GM12878 (cell line): Measurements from ENCODE around the gene ITGA1. TPM values are rescaled to one million over a fixed set of nuclear protein-coding genes. Genes with fewer than 3 reads are reported as not detected.
"Not testable (repeated sequence)": the region's sequence is repeated elsewhere in the genome, so short reads cannot be mapped to it uniquely, and the experiment has no call there.

Source experiments
- ATAC-seq: fragments of 200-7000 bp; cut with Tn5 transposase; 3 replicates; pipeline ENCODE4 v1.9.1; 2020; ENCODE audit warnings: mild to moderate bottlenecking, moderate library complexity
- BruUV-seq: library from RNA; stranded (reverse); fragments of 400-500 nt; replicated peaks from 2 replicates; lab custom pipeline; 2021; lab: Mats Ljungman, UMichigan
- CTCF ChIA-PET: fragments of 300-600 bp; sonication (Branson Sonifier 250); formaldehyde crosslinking; extraction: SDS; loops from one replicate; lab custom pipeline; 2021; ENCODE audit warnings: inconsistent platforms; lab: Yijun Ruan, JAX
- POLR2A ChIA-PET: fragments of 350-600 bp; formaldehyde crosslinking; extraction: SDS; loops from one replicate; lab custom pipeline; 2021; ENCODE audit warnings: inconsistent platforms; lab: Charles Lee
- RAD21 ChIA-PET: fragments of 300-600 bp; sonication (Branson Sonifier 250); formaldehyde crosslinking; loops from one replicate; lab custom pipeline; 2023; ENCODE audit warnings: antibody characterized with exemption; ENCODE audit not compliant: unreplicated experiment; lab: Charles Lee
- SMC1A ChIA-PET: fragments of 300-600 bp; sonication (Branson Sonifier 250); formaldehyde crosslinking; loops from one replicate; lab custom pipeline; 2023; ENCODE audit not compliant: unreplicated experiment, uncharacterized antibody; lab: Charles Lee
- DNase-seq: peaks from one replicate; pipeline ENCODE4 v3.0.0-alpha.2; 2011; ENCODE audit warnings: low read depth, low spot score
- FAIRE-seq: peaks from 3 replicates; lab custom pipeline; 2011; peaks lifted over from hg19 to GRCh38; lab: Jason Lieb, UNC
- H2AFZ ChIP-seq: 2 replicates; pipeline ENCODE4 v1.6.0; 2011; ENCODE audit warnings: low read depth, low read length, control low read depth; ENCODE audit not compliant: control insufficient read depth
- H3K27ac ChIP-seq: 2 replicates; pipeline ENCODE4 v1.5.1; 2011; ENCODE audit warnings: control low read depth; ENCODE audit not compliant: control insufficient read depth, insufficient read depth
- H3K27me3 ChIP-seq, 2 experiments: replicated peaks in 1 of 2; 2 replicates each; pipeline versions ENCODE4 v1.6.0 to v1.6.1; 2011; ENCODE audit warnings: low read length in 1 of 2; ENCODE audit not compliant: control insufficient read depth in 2 of 2, insufficient read depth in 2 of 2
- H3K36me3 ChIP-seq, 2 experiments: 2 replicates each; pipeline ENCODE4 v1.5.1; 2011; ENCODE audit warnings: low read length in 1 of 2; ENCODE audit not compliant: control insufficient read depth in 2 of 2, insufficient read depth in 2 of 2
- H3K4me1 ChIP-seq: 2 replicates; pipeline ENCODE4 v1.6.1; 2011; ENCODE audit warnings: mild to moderate bottlenecking, low read length, moderate library complexity, mixed read lengths; ENCODE audit not compliant: control insufficient read depth, insufficient read depth
- H3K4me2 ChIP-seq: 2 replicates; pipeline ENCODE4 v1.6.0; 2011; ENCODE audit warnings: control low read depth; ENCODE audit not compliant: control insufficient read depth, insufficient read depth
- H3K4me3 ChIP-seq: fragments of 200-600 bp; sonication (generic); 2 replicates; pipeline ENCODE4 v1.5.1; 2016
- H3K79me2 ChIP-seq: 2 replicates; pipeline ENCODE4 v1.6.0; 2011; ENCODE audit warnings: low read length; ENCODE audit not compliant: control insufficient read depth, insufficient read depth
- H3K9ac ChIP-seq: 2 replicates; pipeline ENCODE4 v1.8.0; 2011; ENCODE audit warnings: low read length, control low read depth, mixed read lengths; ENCODE audit not compliant: control insufficient read depth, insufficient read depth
- H3K9me3 ChIP-seq: replicated peaks from 3 replicates; pipeline ENCODE4 v1.5.1; 2011; ENCODE audit warnings: mild to moderate bottlenecking, low read length; ENCODE audit not compliant: control insufficient read depth, insufficient read depth
- H4K20me1 ChIP-seq: 2 replicates; pipeline ENCODE4 v1.6.0; 2011; ENCODE audit not compliant: control insufficient read depth, insufficient read depth
- ASH2L ChIP-seq: fragments of 300-600, 200-600 bp; sonication (generic); IDR thresholded peaks from 2 replicates; pipeline ENCODE4 v1.6.1; 2017; ENCODE audit warnings: low read depth, mild to moderate bottlenecking, borderline replicate concordance
- CREB1 ChIP-seq: IDR thresholded peaks from 2 replicates; pipeline ENCODE4 v1.6.1; 2012; ENCODE audit warnings: low read depth, mild to moderate bottlenecking, inconsistent platforms
- CREM ChIP-seq: IDR thresholded peaks from 2 replicates; pipeline ENCODE4 v1.6.1; 2014; ENCODE audit warnings: antibody characterized with exemption, low read depth
- HCFC1 ChIP-seq: fragments of 150-350 bp; IDR thresholded peaks from 2 replicates; pipeline ENCODE4 v1.6.1; 2014; ENCODE audit warnings: low read length
- NBN ChIP-seq: fragments of 450-650 bp; IDR thresholded peaks from 2 replicates; pipeline ENCODE4 v1.6.1; 2016
- NFIC ChIP-seq: IDR thresholded peaks from 2 replicates; pipeline ENCODE4 v1.6.1; 2012; ENCODE audit warnings: low read depth, mild to moderate bottlenecking, inconsistent platforms, low read length, moderate library complexity
- PAX8 ChIP-seq: fragments of 450-650 bp; IDR thresholded peaks from 2 replicates; pipeline ENCODE4 v1.6.1; 2017; ENCODE audit warnings: mild to moderate bottlenecking, moderate library complexity
- SRF ChIP-seq, 2 experiments: IDR thresholded peaks; 2 replicates each; pipeline ENCODE4 v1.6.1; 2011; ENCODE audit warnings: low read depth in 2 of 2, low read length in 2 of 2, mild to moderate bottlenecking in 1 of 2, moderate library complexity in 1 of 2
- ZNF592 ChIP-seq: fragments of 450-650 bp; IDR thresholded peaks from 2 replicates; pipeline ENCODE4 v1.6.1; 2017; ENCODE audit warnings: mild to moderate bottlenecking, moderate library complexity
- ZZZ3 ChIP-seq: IDR thresholded peaks from 2 replicates; pipeline ENCODE4 v1.6.1; 2011; ENCODE audit warnings: low read depth; ENCODE audit not compliant: control insufficient read depth, insufficient read length
- WGBS: methylation state at CpG from one replicate; pipeline ENCODE4 v1.1.6; 2016; ENCODE audit warnings: low lambda C conversion rate; ENCODE audit not compliant: insufficient replicate concordance, insufficient coverage; ENCODE audit errors: missing lambda C conversion rate; 5-methylcytosine and 5-hydroxymethylcytosine counted together
- in situ Hi-C: fragments of 300-500 bp; cut with MboI; formaldehyde crosslinking; loops from 9 replicates; pipeline ENCODE4 v1.14.3; 2018; ENCODE audit warnings: mixed read lengths
- intact Hi-C: fragments of 100-400 bp; cut with micrococcal nuclease; formaldehyde crosslinking; loops from one replicate; pipeline ENCODE4 v1.14.2; 2022; ENCODE audit not compliant: unreplicated experiment
- polyA plus RNA-seq, 11 experiments: library from polyadenylated mRNA; depleted of rRNA in 4 of 11; unstranded in 6 of 11; stranded (reverse) in 5 of 11; fragments of >200 nt; fragmentation: Nextera tagmentation in 4 of 11; fragmentation: Illumina TruSeq in 1 of 11; extraction: Ambion mirVana in 4 of 11; extraction: Trizol in 1 of 11; gene quantifications; 1 replicate in 1 of 11; 2 replicates in 10 of 11; pipeline versions ENCODE4 v1.2.1 to v1.2.3, GENCODE V29; 2011 to 2016; ENCODE audit warnings: inconsistent platforms in 2 of 11, missing spikeins in 2 of 11, low read depth in 1 of 11
- total RNA-seq, 4 experiments: library from RNA; depleted of rRNA in 3 of 4; stranded (reverse); fragments of >200 nt in 3 of 4; fragmentation: Illumina TruSeq in 1 of 4; extraction: Trizol in 1 of 4; gene quantifications; 2 replicates each; pipeline versions ENCODE4 v1.2.1 to v1.2.3, GENCODE V29; 2013 to 2021
- TF ChIP-seq, protein P1 (sequence below): fragments of 450-650 bp; IDR thresholded peaks from 2 replicates; pipeline ENCODE4 v1.6.1; 2017; ENCODE audit warnings: borderline replicate concordance

The ITGA1 gene
- total and polyA plus RNA-seq, 10 of the 15 experiments (the other 5 are each of a cell fraction or from before 2014, with no cell fraction given), result 0.02 to 0.56 (median 0.19) TPM

- ATAC-seq, DNase-seq, H3K79me2 ChIP-seq, H3K9ac ChIP-seq, H3K4me3 ChIP-seq, POLR2A ChIA-PET, H3K9me3 ChIP-seq, H3K4me1 ChIP-seq, in situ Hi-C loops, intact Hi-C loops, SMC1A ChIA-PET, H3K27ac ChIP-seq, FAIRE-seq, H3K4me2 ChIP-seq, H3K36me3 ChIP-seq, BruUV-seq, H4K20me1 ChIP-seq, RAD21 ChIA-PET, H2AFZ ChIP-seq, H3K27me3 ChIP-seq: not testable (repeated sequence)
- CTCF ChIA-PET, result interaction anchor here (1.2 kb wide), 1 partner anchor 10 kb away, joined by 3 read pairs; no protein-coding TSS in a partner anchor
- WGBS, result 29% methylated on average over 7 of the region's 7 CpGs
Observed at GRCh38 chr5:52976157-52976556, 188.4 kb downstream of the ITGA1 start.

GRCh38 chr5:52977264-52977897 lies 189.7 kb downstream of the ITGA1 start:
- H4K20me1 ChIP-seq, result no peaks in the 10 kb centered on the region
- ChIA-PET SMC1A (no interaction called here), CTCF (no interaction called here), POLR2A (no interaction called here), RAD21 (no interaction called here)
- WGBS, result 7% methylated on average over 7 of the region's 7 CpGs
- DNase-seq (no peak), ATAC-seq (no peak), FAIRE-seq (no peak)
- H3K4me2 ChIP-seq, result no peak overlapping the region
- H3K27ac ChIP-seq, result no peak overlapping the region
- no peaks in the 10 kb centered on the region for H3K36me3 ChIP-seq
- in situ Hi-C loops (no loop called here), intact Hi-C loops (no loop called here)
- H3K9me3 ChIP-seq, result no peaks in the 10 kb centered on the region; the same call in 2 of the 3 replicates
- no peak overlapping the region for H3K4me3 ChIP-seq
- H3K27me3 ChIP-seq, result no peaks in the 10 kb centered on the region
- no TSS peak for BruUV-seq
- H3K4me1 ChIP-seq, result no peaks in the 10 kb centered on the region
- no peak overlapping the region for H2AFZ ChIP-seq
- no peaks in the 10 kb centered on the region for H3K79me2 ChIP-seq
- H3K9ac ChIP-seq, result no peak overlapping the region
- TF ChIP-seq CREM (no peak), NBN (no peak), PAX8 (no peak), HCFC1 (no peak), NFIC (no peak), ASH2L (no peak), CREB1 (no peak), ZNF592 (no peak), ZZZ3 (no peak), SRF (IDR thresholded peaks at IDR 0.05; ENCODE audit: low read depth in 2 of 2, low read length in 2 of 2) (no peak)
- TF ChIP-seq, protein P1, sequence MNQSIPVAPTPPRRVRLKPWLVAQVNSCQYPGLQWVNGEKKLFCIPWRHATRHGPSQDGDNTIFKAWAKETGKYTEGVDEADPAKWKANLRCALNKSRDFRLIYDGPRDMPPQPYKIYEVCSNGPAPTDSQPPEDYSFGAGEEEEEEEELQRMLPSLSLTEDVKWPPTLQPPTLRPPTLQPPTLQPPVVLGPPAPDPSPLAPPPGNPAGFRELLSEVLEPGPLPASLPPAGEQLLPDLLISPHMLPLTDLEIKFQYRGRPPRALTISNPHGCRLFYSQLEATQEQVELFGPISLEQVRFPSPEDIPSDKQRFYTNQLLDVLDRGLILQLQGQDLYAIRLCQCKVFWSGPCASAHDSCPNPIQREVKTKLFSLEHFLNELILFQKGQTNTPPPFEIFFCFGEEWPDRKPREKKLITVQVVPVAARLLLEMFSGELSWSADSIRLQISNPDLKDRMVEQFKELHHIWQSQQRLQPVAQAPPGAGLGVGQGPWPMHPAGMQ, result no peak
